ENCODE results near the gene ASXL3.

ASXL3 gene

GRCh38 chr18:33717339-33717738 lies 139.3 kb downstream of the ASXL3 start:
- no peak for DNase-seq (ENCODE audit: low read depth)

- DNase-seq (ENCODE audit: low read depth), result no peak
Observed at GRCh38 chr18:33720133-33720532, 142.1 kb downstream of the ASXL3 start.

DNA sequence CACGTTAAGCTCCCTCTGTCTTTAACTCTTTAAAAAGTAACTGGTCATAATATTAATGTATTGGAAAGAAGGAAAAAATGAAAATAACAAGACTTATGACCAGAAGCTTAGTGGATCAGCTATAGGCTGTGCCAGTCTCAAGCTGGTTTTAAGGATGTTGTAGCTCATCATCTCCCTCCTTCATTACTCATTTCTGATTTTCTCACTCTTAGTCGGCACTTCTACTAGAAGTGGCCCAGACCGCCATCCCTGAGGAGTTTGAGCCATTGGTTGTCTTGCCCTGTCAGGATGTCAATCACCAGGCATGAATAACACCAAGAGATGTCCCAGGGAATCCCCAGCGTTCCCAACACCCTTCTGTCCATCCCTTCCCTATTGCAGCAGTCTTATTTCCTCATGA lies 151.5 kb downstream of the ASXL3 start:
- DNase-seq (ENCODE audit: low read depth), result no peak

GRCh38 chr18:33733376-33733775 lies 155.4 kb downstream of the ASXL3 start:
- no peak for DNase-seq (ENCODE audit: low read depth)

DNA sequence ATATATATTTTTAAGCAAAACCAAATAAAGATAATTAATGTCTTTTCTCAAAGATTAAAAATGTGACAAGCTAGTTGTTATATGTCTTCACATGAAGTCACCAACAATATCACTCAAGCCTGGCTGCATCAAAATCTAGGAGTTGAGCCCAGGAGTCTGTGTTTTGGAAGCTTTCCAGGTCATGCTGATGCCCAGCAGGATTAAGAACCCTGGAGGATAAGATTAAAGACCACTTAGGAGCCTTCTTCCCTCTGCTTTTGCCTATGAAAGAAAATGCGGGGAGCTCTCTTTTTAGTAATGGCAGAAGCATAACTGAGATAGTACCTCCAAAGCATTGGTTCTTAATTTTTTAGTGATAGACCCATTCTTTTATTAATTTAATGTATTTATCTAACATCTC lies 157.4 kb downstream of the ASXL3 start:
- DNase-seq (ENCODE audit: low read depth), result no peak

DNA sequence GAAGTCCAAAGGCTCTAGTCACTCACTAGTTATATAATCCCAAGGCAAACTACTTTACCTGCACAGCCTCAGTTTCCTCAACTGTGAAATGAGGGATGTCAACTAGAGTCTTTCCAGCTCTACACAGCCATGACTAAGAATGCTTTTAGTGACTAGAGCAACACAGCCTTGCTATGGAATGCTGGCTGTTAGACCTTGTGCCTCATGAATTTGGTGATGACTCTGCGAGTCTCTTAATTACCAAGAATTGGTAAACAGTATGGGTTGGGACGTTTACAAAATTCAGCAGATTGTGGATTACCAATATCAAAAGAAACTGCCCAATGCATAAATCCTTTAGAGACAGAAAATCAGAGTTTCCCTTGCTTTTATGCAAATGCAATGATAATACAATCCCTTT lies 163.7 kb downstream of the ASXL3 start:
- no peak for DNase-seq (ENCODE audit: low read depth)

DNA sequence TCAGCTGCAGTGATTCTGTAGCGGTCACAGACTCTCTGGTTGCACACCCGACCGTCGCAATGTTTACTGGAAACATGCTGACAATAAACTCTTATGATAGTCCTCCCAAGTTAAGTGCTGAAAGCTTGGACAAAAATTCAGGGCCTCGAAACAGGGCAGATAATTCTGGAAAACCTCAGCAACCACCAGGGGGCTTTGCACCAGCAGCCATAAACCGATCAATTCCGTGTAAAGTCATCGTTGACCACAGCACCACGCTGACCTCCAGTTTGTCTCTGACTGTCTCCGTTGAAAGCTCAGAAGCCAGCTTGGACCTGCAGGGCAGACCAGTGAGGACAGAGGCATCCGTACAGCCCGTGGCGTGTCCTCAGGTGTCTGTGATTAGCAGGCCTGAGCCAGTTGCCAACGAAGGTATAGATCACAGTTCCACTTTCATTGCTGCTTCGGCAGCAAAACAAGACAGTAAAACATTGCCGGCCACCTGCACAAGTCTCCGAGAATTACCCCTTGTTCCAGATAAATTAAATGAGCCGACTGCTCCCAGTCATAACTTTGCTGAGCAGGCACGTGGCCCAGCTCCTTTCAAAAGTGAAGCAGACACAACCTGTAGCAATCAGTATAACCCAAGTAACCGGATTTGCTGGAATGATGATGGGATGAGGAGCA lies 166.1 kb downstream of the ASXL3 start:
- DNase-seq (ENCODE audit: low read depth), result no peak

- DNase-seq (ENCODE audit: low read depth), result no peak
Observed at GRCh38 chr18:33745151-33745795, 167.3 kb downstream of the ASXL3 start.

DNA sequence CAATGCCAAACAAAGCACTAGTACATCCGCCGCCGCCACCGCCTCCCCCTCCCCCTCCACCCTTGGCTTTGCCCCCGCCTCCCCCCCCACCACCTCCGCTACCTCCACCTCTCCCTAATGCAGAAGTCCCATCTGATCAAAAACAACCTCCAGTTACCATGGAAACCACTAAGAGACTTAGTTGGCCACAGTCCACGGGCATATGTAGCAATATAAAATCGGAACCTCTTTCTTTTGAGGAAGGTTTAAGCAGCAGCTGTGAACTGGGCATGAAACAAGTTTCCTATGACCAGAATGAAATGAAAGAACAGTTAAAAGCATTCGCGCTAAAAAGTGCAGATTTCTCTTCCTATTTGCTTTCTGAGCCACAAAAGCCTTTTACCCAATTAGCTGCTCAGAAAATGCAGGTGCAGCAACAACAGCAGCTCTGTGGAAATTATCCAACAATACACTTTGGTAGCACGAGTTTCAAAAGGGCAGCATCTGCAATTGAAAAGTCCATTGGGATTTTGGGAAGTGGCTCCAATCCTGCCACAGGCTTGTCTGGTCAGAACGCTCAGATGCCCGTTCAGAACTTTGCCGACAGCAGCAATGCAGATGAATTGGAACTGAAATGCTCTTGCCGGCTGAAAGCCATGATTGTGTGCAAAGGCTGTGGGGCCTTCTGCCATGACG lies 168.0 kb downstream of the ASXL3 start:
- no peak for DNase-seq (ENCODE audit: low read depth)

DNA sequence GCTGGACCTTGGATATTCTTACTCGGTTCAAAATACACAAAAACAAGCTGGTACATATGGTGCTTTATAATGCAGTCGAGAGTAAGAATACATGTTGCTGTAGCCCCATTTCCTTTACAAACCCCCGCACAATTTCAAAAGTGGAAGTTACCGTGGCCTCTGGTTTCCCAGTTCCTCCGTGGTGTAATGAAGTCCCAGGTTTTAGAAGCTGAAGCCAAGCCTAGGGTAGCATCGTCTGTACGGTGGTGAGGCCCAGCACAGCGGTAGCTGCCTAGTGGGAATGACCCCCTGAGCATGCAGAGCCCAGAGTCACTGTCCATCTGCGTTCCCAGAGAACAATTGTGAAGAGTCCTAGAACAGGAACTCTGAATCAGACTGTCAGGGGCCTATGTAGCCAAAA lies 171.8 kb downstream of the ASXL3 start:
- no peak for DNase-seq (ENCODE audit: low read depth)

DNA sequence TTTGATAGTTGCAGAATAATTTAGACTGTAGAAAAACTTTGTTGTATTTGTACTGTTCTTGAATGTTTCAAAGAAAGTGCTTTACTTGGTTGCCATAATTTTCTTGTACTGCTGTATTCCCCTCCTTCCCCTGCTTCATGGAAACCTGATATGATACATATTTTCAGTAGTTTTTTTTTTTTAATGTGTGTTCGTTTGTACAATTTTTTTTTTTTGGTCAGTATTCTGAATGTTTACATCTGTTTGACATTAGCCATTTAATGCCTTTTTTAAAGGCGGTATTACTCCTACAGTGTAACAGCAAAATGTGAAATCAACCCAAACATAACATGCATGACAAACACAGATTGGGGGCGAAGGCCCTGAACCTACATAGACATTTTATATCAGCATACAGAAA lies 172.3 kb downstream of the ASXL3 start:
- no peak for DNase-seq (ENCODE audit: low read depth)

DNA sequence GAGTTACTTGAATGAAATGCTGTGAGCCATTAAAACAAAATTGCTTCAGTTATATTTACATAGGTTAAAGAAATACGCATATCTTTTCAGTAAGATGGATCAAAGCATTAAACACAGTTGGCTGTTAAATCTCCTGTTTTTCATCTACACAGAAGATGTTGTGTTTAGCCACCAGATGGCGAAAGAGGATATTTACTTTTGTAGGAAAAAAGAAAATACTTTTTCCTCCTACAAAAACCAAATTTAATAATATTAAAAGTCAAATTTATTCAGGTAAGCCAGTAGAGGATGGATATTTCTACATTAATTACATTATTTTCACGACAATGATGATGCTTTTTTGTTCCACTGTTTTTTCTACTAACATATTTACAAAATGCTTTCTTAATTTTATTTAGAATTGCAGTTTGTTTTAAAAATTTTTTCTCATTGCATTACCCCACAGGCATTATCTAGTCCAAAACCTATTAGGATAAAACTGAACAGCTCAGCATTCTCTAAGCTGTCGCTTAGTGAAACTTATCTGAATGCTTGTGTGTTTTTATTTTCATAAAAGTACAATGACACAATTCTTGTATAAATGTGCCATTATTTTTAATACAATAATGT lies 173.7 kb downstream of the ASXL3 start:
- DNase-seq (ENCODE audit: low read depth), result no peak

DNA sequence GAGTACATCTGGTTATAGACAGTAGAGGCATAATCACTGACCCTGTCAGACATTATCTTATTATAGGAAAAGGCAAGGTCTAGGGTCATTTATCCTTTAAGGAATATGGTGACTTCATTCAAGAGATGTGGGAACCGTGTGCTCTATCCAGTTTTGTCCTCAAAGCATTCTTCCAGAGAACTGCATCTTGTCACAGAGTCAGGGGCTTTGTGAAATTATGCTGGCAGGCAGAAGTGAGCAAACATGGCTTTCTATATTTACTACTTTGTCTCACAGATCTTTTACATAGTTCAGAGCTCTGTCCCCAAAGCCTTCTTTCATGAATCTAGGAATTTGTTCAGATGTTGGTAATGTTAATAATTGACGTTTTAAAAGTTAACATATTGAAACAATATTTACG lies 177.4 kb downstream of the ASXL3 start:
- DNase-seq (ENCODE audit: low read depth), result no peak

DNA sequence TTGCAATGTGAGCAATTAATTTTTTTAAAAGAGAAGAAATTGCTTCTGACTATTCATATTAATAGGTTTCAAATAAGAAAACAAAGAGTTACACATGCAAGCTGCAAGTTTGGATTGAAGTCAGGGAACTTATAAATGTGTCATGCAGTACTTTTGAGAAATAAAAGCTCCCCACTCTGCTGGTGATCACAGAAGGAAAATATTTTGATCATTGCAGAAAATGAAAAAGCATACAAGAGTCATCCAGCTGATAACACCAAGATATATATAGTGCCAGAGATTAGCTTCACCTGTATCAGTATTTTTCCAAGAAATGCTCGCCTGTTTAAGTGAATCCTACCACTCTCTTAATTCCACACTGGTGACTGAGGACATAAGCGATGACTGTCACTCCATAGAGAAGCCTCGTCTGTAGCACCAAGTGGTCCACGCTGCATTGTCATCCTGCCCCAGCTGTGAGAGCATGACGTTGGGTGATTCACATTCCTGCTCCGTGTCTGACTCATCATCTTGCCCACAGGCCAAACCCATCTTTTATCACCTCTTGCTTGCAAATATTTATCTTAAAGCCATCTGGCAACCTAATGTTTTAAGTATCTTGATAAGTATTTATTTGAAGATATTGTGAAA lies 178.0 kb downstream of the ASXL3 start:
- no peak for DNase-seq (ENCODE audit: low read depth)

DNA sequence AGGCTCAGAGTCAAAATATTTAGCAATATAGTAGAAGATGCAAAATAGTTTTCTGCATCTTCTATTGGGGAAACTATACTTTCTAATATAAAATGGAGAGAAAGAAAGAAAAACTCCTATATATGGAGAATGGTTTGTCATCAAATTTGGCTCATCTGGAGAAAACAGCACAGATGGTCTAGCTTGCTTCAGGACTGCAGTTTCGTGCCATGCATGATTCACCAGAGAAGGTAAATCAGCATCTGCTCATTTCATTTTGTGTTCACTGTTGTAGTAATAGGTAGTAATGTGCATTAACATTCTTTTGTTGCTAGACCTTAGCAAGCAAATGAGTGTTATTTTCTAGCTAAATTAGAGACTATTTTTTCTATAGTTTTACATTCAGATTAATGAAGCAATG lies 179.0 kb downstream of the ASXL3 start:
- no peak for DNase-seq (ENCODE audit: low read depth)

GRCh38 chr18:33761363-33761762 lies 183.3 kb downstream of the ASXL3 start:
- no peak for DNase-seq (ENCODE audit: low read depth)

GRCh38 chr18:33781429-33781828 lies 203.4 kb downstream of the ASXL3 start:
- no peak for DNase-seq (ENCODE audit: low read depth)
